DOHH2 (cell line): Measurements from ENCODE around the gene HOXA6.

Source experiments
- CTCF ChIP-seq: fragments of 200-600 bp; sonication (generic); IDR thresholded peaks from one replicate; pipeline ENCODE4 v1.5.1; 2014; ENCODE audit warnings: antibody characterized with exemption, mild to moderate bottlenecking, low read depth, low read length; ENCODE audit not compliant: poor library complexity, severe bottlenecking
- EZH2phosphoT487 ChIP-seq: fragments of 200-600 bp; sonication (generic); IDR thresholded peaks from 2 replicates; pipeline ENCODE4 v1.6.1; 2017; ENCODE audit warnings: borderline replicate concordance, mild to moderate bottlenecking, antibody characterized with exemption, low read length, moderate library complexity, mixed read lengths

DNA sequence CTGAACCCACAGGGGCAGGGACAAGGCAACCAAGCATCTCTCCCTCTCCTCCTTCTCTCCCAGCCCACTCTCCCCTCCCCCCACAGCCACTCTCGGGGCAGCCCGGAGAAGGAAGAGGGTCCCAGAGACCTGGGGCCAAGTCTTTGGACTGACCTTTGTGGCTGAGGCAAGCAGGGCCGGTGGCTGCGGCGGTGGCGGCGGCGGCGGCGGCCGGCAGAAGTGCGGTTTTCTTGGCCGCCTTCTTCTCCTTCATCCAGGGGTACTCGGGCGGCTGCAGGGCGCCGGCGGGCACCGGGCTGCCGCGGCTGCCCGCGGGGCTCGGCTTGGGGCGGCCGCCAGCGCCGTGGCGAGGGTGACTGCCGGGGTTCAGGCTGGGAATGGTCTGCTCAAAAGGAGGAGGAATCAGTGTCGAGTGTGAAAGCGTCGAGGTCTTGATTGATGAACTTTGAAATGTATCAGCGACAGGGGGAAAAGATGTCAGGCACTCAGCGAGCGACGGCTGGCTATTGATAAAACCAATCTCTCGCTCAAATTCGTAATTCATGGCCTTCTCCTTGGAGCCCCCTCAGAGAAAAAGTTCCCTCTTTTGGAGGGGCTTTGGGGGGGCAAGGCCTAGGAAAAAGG lies 45.5 kb downstream of the HOXA6 start:
- no peak for TF ChIP-seq CTCF
- no peak for TF ChIP-seq EZH2phosphoT487
